ENCODE results near the gene CHN1. TPM values are rescaled to one million over a fixed set of nuclear protein-coding genes. Genes with fewer than 3 reads are reported as not detected.

CHN1 gene
- total and polyA plus RNA-seq, 2 donors from 2014 or later: 6.5 to 14.1 TPM

- no peaks in the 10 kb centered on the region for H3K9me3 ChIP-seq (ENCODE audit: control insufficient read depth in 2 of 3, insufficient read depth in 1 of 3, low read length in 3 of 3)
- no peak overlapping the region for H3K9ac ChIP-seq (ENCODE audit: low read length in 3 of 3)
- no peaks in the 10 kb centered on the region for H3K27me3 ChIP-seq (ENCODE audit: control insufficient read depth, insufficient read depth, low read length)
- no peak for FAIRE-seq
- H3K36me3 ChIP-seq (ENCODE audit: control insufficient read depth in 2 of 3, insufficient read depth in 3 of 3, low read length in 3 of 3): no peaks in the 10 kb centered on the region
- H3K27ac ChIP-seq (ENCODE audit: low read depth in 2 of 2, low read length in 2 of 2): no peak overlapping the region
- TF ChIP-seq CTCF (IDR thresholded peaks at IDR 0.05; ENCODE audit: borderline replicate concordance, extremely low read depth, insufficient read depth): no peak
- intact Hi-C loops (cut with DNase I): loop anchor here (10.0 kb wide), 1 partner anchor 205 kb away; no protein-coding TSS in a partner anchor
- no peak overlapping the region for H3K4me3 ChIP-seq (ENCODE audit: low read length in 3 of 3)
- H3K4me1 ChIP-seq (ENCODE audit: control insufficient read depth in 2 of 3, insufficient read depth in 2 of 3, low read depth in 1 of 3, low read length in 3 of 3): peaks cover 0 to 3% (median 0%) of the 10 kb centered on the region in 3 donors
- DNase-seq: no peak
Measured at GRCh38 chr2:174779361-174779928, 225.7 kb downstream of the CHN1 start.

DNA sequence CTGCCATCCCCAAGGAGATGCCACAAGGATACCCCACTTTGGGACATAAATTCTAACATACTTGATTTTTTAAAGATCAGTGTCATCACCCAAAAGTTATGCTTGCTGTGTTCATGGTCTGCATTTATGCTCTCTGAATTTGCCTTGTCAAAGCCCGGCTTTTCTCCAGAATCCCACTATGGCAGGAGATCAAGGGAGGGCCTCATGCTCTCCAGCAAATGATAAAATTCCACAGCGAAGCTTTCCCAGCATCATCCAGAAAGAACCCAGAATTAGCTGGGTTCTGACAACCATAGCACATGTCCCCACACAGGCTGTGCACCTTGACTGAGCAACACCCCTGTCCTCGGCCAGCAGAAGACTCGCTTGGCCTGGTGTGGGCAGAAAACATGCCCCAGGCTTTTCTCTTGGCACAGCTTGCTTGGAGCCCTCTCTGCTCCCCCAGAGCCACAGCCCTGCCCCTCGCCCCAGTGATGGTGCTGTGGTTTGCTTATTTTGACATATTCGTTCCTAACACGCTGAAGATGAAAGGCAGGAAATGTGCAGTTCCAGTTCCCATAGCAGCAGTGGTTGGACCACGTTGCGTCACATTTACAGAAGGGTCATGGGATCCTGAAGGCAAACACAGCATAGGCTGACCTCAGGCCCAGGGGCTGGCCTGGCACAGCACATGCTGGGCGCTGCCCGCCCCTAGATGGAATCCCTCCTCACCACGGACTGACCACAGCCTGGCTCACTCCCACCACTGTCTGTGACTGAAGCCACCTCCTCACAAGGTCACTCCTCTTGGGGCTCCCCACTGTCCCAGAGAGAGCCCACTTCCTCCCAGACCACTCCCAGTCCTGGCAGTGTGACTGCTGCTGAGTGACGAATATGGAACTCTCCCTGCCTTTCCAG lies 226.8 kb downstream of the CHN1 start:
- H3K9me3 ChIP-seq (ENCODE audit: control insufficient read depth in 2 of 3, insufficient read depth in 1 of 3, low read length in 3 of 3): no peaks in the 10 kb centered on the region
- no peak overlapping the region for H3K27ac ChIP-seq (ENCODE audit: low read depth in 2 of 2, low read length in 2 of 2)
- no peak for FAIRE-seq
- peak in 2 of 5 donors; percentile 44 to 85 for DNase-seq
- no peaks in the 10 kb centered on the region for H3K27me3 ChIP-seq (ENCODE audit: control insufficient read depth, insufficient read depth, low read length)
- H3K9ac ChIP-seq (ENCODE audit: low read length in 3 of 3): no peak overlapping the region
- TF ChIP-seq CTCF (IDR thresholded peaks at IDR 0.05; ENCODE audit: borderline replicate concordance, extremely low read depth, insufficient read depth): no peak
- no peaks in the 10 kb centered on the region for H3K36me3 ChIP-seq (ENCODE audit: control insufficient read depth in 2 of 3, insufficient read depth in 3 of 3, low read length in 3 of 3)
- H3K4me1 ChIP-seq (ENCODE audit: control insufficient read depth in 2 of 3, insufficient read depth in 2 of 3, low read depth in 1 of 3, low read length in 3 of 3): peaks cover 0 to 3% (median 0%) of the 10 kb centered on the region in 3 donors
- intact Hi-C loops (cut with DNase I): loop anchor here (10.0 kb wide), 1 partner anchor 206 kb away; no protein-coding TSS in a partner anchor
- H3K4me3 ChIP-seq (ENCODE audit: low read length in 3 of 3): no peak overlapping the region

- Histone ChIP-seq H3K36me3 (ENCODE audit: control insufficient read depth in 2 of 3, insufficient read depth in 3 of 3, low read length in 3 of 3) (no peaks in the 10 kb centered on the region), H3K27me3 (ENCODE audit: control insufficient read depth, insufficient read depth, low read length) (no peaks in the 10 kb centered on the region), H3K27ac (ENCODE audit: low read depth in 2 of 2, low read length in 2 of 2) (no peak overlapping the region), H3K9me3 (ENCODE audit: control insufficient read depth in 2 of 3, insufficient read depth in 1 of 3, low read length in 3 of 3) (no peaks in the 10 kb centered on the region), H3K9ac (ENCODE audit: low read length in 3 of 3) (no peak overlapping the region), H3K4me3 (ENCODE audit: low read length in 3 of 3) (no peak overlapping the region), H3K4me1 (ENCODE audit: control insufficient read depth in 2 of 3, insufficient read depth in 2 of 3, low read depth in 1 of 3, low read length in 3 of 3) (peaks cover 0 to 3% (median 0%) of the 10 kb centered on the region in 3 donors)
- DNase-seq (no peak), FAIRE-seq (no peak)
- TF ChIP-seq CTCF (IDR thresholded peaks at IDR 0.05; ENCODE audit: borderline replicate concordance, extremely low read depth, insufficient read depth): no peak
- intact Hi-C loops (cut with DNase I): loop anchor here (10.0 kb wide), 1 partner anchor 207 kb away; no protein-coding TSS in a partner anchor
Measured at GRCh38 chr2:174777347-174778084, 227.7 kb downstream of the CHN1 start.

Measured in kidney (tissue), 14 donors.